GM21528 (cell line): ENCODE results near the gene RGS6.

Source experiments
- ATAC-seq: cut with Tn5 transposase; IDR thresholded peaks from one replicate; pipeline ENCODE4 v1.9.1; 2021; ENCODE audit warnings: mild to moderate bottlenecking, moderate library complexity; ENCODE audit not compliant: unreplicated experiment, low FRiP score

Gene RGS6

DNA sequence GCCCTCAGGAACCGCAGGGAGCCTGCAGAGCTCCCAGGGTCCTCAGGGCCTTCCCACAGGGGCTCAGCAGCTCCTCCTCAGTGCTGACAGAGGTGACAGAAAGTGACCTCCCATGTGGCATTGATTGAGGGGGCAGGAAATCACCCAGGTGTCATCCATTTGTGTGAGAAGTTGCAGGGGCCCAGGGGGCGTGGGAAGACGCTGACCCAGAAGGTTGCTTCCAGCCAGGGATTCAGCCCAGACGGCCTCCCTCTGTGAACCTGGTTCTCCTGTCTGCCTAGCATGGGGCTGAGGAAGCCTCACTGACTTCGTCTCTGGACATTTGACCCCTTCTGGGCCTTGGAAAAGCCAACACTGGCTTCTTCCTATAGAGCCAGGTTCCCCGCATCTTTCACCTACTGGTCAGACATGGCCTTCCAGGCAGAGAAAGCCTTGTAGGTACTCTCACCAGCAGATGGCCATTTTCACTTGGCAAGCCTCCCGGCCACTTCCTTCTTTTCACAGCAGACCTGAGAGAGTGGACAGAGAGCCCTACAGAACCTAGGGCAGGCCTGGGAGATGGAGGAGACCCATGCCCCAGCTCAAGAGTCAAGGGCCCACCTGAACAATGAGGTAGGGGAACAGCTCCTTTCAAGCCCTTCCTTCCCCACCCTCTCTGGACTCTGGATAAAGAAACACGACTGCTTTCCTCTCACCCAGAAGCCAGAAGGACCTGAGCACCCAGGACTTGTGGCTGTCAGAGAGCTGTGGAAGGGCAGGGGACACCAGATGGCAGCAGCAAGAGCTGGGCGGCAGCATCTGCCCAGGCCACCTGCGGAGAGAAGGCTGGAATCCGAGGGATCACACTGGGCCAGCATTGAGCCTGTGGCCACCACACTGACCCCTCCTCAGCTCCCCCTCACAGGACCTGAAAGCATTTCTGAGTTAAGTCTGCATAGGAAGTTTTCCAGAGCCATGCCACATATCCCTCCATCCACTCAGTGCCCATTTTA, 583.8 kb downstream of the RGS6 start:
- no peak for ATAC-seq

DNA sequence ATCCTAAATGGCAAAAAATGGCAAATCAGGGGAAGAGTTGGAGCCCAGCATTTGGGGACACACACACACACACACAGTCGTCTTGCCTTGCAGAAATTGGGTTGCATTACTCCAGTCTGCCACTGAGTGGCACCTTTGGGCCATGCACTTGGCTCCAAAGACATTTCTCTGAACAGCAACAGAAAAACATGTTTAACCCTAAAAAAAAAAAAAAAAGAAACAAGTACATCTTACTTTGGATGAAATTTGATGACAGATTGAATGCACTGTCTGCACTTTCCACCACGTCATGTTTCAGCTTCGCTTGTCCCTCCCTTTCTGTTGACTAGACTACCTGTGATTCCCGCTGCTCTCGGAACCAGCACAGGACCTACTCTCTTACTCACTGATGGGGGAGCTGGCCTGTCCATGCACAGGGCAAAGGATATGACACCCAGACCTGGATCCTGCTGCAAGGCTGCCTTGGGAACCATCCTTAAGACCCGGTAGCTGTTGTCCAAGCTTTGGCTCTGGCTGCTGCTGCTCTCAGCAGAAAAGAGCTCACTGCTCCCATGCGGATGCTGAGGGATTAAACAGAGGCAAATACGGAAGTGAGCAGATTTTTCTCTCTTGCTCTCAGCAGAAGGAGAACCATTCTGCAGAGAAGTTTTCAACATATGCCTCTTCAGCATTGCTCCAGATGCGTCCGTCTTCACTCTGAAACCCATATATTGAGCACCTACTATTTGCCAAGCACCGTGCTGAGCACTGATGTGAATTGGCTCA, 584.9 kb downstream of the RGS6 start:
- ATAC-seq = no peak

DNA sequence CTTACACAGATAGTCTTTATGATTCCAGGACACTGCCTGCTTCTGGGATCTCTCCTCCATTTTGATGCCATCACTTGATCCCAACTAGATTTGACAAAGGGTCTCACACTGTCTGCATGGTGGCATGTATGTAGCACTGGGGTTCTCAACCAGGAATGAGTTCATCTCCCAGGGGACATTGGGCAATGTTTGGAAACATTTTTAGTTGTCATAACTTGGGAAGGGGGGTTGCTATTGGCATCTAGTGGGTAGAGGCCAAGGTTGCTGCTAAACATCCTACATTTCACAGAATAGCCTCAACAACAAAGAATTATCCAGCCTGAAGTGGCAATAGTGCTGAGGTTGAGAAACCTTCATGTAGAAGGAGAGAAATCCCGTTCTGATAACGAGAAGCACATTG, 585.5 kb downstream of the RGS6 start:
- no peak for ATAC-seq

DNA sequence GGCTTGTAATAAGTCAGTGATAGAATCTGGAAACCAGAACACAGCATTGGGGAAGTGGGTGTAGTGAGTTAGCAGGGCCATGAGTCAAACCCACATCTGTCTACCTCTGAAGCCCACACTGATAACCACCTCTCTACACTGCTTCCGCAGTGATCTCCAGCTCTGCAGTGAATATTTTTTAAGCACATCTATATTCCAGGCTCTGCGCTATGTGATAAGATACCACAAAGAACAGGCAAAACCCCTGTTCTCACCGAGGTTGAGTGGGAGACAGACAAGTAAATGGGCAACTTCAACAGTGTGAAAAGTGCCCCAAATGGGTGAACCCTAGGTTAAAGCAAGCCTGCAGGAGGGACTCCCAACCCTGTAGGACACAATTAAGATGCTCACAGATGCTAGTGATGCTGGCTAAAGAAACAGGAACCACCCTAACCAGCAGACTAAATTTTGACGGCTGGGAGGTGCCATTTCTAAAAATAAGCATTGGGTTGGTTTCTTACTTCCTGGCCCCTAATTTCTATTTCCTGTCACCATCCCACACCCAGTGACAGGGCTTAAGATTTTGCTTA, 586.7 kb downstream of the RGS6 start:
- ATAC-seq = peak; percentile 69

DNA sequence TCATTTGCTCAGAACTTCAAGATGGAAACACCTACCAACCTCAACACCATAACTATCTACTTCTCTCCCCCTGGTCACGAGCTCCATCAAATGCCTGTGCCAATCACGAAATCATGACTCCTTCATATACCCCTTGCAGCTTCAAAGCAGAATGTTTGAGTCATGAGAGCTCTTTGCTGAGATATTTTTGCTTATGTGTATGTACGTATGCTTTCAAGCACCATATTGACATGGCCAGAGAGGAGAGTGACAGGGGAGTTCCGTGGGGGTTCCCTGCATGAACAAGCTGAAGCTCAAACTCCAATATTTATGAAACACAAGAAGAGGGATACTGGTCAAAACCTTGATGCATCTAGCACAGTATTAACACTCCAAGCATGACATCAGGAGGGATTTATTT, 587.3 kb downstream of the RGS6 start:
- peak; percentile 6 for ATAC-seq

DNA sequence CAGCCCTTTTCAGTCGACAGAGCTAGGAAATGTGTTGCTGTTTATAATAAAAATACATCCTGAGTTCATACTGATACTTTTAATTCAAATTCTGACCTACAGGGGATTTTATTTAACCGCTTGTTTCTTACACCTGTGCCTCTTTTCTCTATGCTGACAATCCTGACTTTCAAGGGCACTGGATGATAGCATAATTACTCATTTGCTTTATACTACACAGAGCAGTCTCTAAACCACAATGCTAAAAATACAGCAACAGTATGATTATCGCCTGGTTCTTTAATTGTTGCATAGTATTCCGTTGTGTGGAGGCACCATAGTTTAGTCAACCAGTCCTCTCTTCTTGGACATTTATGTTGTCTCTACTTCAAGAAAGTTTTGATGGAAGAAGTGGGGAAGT, 588.8 kb downstream of the RGS6 start:
- no peak for ATAC-seq

DNA sequence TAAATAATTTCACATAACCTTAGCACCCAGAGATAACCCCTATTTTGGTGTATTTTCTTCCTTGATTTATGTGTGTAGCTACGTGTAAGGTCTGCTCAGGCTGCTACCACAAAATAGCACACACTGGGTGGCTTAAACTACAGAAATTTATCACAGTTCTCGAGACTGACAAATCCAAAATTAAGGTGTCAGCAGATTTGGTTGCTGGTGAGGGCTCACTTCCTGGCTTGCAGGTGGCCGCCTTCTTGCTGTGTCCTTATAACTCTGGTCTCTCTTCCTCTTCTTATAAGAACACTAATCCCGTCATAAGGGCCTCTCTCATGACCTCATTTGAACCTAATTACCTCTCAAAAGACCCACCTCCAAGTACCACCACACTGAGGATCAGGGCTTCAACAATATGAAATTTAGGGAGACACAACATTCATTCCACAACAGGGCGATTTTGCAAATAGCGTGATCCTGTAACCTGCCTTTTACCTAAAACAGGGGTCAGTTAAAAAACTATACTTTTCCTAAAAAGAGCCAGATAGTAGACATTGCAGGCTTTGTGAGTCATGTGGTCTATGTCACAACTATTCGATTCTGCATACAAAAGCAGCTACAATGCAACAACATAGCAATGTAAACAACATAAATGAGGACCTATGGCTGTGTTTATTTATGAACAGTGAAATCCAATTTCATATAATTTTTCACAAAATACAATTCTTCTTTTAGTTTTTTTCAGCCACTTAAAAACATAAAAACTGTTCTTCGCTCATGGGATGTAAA, 589.9 kb downstream of the RGS6 start:
- ATAC-seq = no peak

DNA sequence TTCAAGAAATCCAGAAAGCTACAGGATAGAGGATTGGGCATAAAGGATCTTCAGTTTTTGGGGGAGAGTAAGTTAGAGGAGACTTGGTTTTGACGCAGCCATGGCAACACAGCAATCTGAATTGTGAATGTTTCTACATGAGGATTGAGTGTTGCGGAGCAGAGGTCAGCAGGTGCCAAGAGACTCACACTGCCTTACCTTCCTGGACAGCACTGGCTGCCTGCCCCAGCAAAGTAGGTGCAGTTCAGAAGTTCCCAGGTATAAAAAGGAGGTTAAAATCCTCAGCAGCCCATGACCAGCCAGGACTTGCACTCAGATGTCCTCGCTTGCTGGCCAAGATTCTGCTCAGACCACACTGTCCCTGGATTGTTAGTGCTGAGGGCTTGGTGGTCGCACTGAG, 590.6 kb downstream of the RGS6 start:
- ATAC-seq = no peak

DNA sequence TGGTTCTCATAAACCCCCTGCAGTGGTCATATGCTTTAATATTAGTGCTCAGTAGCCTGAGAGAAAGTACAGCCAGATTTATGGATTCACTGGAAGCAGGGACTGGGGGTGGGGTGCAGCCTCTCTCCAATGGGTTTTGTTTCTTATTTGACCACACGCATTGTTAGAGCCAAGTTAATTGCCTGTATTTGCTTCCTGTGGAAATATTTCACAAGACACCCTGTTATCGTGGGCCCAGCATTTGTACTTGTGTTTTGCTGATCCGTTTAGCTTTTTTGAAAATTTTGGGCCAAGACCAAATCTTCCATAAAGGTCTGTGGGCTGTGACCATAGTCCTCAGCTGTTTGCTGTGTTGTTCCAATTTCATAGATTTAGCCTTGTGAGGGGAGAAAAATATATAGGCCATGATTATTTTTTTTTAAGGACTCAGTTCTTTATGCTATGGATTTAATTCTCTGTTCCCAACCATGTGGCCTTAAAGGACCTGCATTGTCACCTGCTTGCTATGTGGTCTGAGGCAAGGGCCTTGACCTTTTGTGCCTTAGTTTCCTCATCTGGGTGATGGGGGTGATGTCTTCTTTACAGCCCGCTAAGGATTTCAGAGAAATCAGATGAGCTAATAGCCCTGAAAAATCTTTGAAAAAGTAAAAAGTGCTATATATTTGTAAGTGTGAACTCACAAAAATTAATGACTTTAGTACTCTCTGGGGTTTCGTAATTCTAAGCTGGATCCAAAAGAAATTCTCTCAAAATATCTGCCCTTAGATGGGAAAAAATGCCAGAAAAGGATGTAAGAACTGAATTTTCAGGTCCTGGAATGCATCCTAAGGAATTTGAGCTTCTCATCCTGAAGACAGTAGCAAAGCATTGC, 591.4 kb downstream of the RGS6 start:
- ATAC-seq = no peak

DNA sequence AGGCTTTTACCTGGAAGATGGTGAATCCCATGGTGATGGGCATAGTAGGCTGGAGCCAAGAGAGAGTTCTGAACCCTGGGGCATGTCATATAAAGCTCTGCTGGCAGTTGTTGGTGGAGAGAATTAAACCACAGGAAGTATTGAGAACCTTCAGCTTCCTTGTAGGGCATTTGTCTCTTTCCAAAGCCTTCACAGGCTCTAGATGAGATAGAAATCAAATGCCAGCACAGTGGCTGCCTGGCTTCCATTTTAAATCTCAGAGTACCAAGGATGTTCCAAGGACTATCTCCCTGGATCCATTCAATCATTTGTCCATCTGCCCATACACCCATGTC, 592.0 kb downstream of the RGS6 start:
- ATAC-seq = no peak

DNA sequence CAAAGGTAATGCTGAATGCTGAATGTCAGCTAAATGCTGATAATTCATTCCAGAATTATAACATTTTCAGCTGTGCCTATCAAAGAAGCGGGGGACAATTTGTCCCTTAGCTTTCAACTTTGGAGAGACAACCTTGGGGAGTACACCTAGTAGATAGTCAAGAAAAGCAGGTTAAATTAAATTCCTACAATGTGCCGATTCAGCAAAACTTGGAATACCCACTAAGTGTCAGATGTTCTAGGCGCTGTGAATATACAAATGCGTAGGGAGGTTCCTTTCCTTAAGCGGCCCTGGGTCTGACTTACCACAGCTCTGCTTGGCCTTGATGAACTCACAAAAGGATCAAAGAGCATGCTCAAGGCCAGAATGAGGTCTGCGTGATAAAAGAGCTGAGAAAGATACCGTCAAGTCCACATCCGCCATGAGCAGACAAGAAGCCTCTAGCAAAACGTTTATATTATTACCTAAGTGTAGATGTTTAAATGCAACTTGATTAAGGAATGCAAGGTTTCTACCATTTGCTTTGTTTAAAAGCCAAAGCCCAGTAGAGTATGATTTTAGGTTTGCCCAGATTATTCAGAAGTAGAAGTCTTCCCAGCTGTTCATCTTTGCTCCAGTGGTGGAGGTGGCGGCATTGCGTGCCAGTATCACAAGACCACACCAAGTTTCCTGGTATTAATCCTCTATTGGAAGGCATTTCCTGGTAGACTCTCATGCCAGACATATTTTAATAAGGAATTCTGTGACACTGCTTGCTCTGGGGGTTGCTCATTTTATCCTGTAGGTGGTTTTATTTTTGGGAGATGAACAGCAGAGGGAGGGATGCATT, 593.1 kb downstream of the RGS6 start:
- no peak for ATAC-seq

DNA sequence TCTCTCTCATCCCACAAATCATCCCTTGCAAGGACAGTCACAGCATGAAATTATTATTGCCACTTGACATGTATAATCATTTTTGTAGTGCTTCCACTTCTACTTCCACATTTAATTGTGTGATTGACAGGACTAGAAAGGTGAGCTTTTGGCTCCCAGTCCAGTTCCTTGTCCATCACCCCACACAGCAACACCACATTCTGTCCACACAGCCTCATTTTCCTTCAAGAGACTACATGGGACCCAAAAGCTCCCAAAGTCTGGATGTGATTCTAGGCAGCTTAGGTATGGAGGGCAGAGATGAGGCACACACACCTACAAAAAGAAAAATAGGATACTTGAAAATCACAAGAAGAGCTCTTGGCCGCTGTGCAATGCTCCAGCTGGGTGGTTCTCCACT, 595.4 kb downstream of the RGS6 start:
- ATAC-seq = no peak

DNA sequence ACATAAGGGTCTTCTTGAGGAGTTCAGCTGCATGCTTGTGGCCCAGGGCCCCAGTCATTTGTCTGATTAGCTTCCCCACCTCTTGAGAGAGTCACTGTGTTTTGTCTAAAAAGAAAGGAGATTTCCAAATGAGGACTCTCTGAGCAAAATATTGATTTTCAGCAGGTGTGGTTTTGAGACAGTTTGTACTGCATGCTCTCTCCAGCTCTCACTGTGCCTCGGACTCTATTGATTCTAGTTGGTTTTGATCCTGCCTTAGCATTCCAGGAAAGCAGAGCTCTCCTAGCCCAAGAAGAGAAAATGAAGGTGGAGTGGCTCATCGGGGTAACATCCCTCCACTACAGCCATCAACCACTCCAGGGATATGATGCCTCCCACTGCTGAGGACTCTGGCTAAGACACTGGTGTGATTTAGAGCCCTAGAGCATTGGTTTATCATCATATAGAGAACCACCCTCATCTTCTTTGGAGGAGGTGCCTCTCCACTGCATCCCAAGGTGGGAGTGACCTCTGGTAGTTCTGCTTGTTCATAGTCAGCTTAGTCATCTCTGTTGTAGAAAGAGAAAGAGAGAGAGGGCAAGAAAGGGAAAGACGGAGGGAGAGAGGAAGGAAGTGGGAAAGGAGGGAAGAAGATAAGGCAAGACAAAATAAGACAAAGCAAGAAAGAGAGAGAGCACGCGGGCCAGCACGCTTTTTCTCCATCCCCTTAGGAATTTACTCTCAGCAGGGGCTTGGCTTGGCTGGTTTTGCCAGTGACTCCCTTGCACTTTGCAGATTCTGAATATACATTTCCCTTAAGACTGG, 596.0 kb downstream of the RGS6 start:
- ATAC-seq = no peak

DNA sequence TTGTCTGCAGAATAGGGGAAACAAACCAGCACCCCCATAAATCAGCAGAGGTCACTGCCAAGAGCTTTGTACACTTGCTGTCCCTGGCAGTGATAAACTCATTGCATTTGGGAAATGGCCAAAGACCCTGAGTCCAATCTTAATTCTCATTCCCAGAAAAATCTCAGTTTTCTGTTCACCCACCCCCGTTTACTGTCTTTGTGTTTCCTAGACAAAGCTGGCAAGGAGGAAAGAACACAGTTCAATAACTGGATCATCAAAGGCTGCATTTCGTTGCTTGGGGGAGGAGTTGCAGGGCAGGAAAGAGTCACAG, 596.6 kb downstream of the RGS6 start:
- ATAC-seq = no peak

DNA sequence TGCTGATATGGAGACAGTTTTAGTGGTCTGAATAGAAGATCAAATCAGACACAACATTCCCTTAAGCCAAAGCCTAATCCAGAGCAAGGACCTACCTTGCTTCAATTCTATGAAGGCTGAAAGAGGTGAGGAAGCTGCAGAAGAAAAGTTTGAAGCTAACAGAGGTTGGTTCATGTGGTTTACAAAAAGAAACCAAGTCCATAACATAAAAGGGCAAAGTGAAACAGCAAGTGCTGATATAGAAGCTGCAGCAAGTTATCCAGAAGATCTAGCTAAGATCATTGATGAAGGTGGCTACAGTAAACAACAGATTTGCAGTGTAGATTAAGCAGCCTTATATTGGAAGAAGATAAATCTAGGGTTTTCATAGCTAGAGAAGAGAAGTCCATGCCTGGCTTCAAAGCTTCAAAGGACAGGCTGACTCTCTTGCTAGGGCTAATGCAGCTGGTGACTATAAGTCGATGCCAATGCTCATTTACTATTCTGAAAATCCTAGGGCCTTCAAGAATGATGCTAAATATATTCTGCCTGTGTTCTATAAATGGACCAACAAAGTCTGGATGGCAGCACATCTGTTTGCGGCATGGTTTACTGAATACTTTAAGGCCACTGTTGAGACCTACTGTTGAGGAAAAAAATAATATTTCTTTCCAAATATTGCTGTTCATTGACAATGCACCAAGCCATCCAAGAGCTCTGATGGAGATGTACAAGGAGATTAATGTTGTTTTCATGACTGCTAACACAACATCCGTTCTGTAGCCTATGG, 600.6 kb downstream of the RGS6 start:
- ATAC-seq = no peak

DNA sequence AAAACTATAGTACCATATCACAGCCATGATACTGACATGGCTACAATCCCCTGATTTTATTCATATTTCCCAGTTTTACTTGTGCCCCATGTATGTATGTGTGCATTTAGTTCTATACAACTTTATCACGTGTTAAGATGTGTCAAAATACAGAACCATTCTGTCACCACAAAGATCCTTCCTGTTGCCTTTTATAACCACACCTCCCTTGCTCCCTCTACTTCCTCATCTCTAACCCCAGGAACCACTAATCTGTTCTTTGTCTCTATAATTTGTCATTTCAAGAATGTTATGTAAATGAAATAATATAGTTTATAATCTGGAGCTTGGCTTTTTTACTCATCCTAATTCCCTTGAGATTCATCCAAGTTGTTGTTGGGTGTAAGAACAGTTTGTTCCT, 603.3 kb downstream of the RGS6 start:
- no peak for ATAC-seq

DNA sequence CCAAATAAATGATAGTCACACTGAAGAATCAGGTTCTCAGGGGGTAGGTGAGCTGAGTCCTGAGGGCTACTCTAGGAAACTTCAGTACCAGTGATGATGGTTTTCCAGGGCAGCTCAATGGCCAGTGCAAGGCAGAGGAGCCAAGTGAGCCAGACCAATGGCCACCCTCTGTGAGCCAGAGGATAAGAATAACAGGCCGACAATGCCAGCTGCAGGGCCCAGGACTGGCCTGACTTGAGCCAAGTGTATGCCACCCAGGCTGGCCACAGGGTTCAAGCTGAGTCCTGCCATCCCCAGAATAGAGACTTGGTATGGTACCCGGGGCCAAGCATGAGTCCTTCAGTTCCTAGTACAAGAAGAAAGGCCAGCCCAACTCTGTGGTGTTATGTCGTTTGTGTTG, 606.2 kb downstream of the RGS6 start:
- ATAC-seq = no peak
